Right ventricle myocardium superior (tissue), 1 donor: Measurements from ENCODE around the gene NEMP2. TPM values are rescaled to one million over a fixed set of nuclear protein-coding genes. Genes with fewer than 3 reads are reported as not detected.

ENCODE experiments used
- total RNA-seq: library from RNA; stranded (reverse); fragmentation: NEBNext Ultra II Directional; extraction: Animal tissue kit (Norgen Biotek cat#: 25700); gene quantifications from one replicate; pipeline ENCODE4 v1.2.1, GENCODE V29; 2021
- donor health status: DM: no; HTN: yes; CAD: no; lungs with severe emphysema.

NEMP2 gene
- total RNA-seq, 1 donor from 2014 or later: 1.7 TPM

Other genes with a start within 250 kb of the NEMP2 start
- 22.5 TPM for gene HIBCH, start 214.9 kb downstream of the NEMP2 start, total RNA-seq
- gene INPP1, start 191.1 kb downstream of the NEMP2 start, total RNA-seq: 17.6 TPM
- gene MFSD6, start 126.4 kb downstream of the NEMP2 start, total RNA-seq: 21.8 TPM
- gene NAB1, start 114.4 kb upstream of the NEMP2 start, total RNA-seq: 26.9 TPM